ENCODE data around the gene DLST. TPM values are rescaled to one million over a fixed set of nuclear protein-coding genes. Genes with fewer than 3 reads are reported as not detected.
A peak's percentile ranks its signal among the peaks of the same experiment; 100 is the strongest.

DLST gene
- total and polyA plus RNA-seq, 11 donors, result 75.7 to 251 (median 190) TPM

GRCh38 chr14:74860899-74861733, 20.6 kb upstream of the DLST start:
- Histone ChIP-seq H3K27ac (no peak overlapping the region), H3K27me3 (no peaks in the 10 kb centered on the region), H3K9me3 (no peaks in the 10 kb centered on the region), H3K4me1 (peaks cover 0 to 20% (median 5%) of the 10 kb centered on the region in 12 donors), H3K4me3 (no peak overlapping the region), H3K36me3 (no peaks in the 10 kb centered on the region)
- WGBS, 4 donors, result 21 to 26% (median 23%) methylated on average over 7 of the region's 7 CpGs
- peak; percentile 32 to 85 (median 83) for ATAC-seq
- intact Hi-C loops (cut with DNase I), result loop anchor here (1.0 to 10.0 kb wide), 8 partner anchors 44 to 444 kb away; no protein-coding TSS in a partner anchor
- peak; percentile 80 to 98 (median 90) for TF ChIP-seq CTCF (IDR thresholded peaks at IDR 0.05)
- TF ChIP-seq POLR2A (IDR thresholded peaks at IDR 0.05), result no peak
- DNase-seq, result peak; percentile 85 to 93 (median 91)

GRCh38 chr14:74861734-74862090, 20.0 kb upstream of the DLST start:
- no peak for DNase-seq
- intact Hi-C loops (cut with DNase I), result loop anchor here (1.0 to 10.0 kb wide), 8 partner anchors 43 to 443 kb away; no protein-coding TSS in a partner anchor

GRCh38 chr14:74863274-74863673, 18.4 kb upstream of the DLST start:
- intact Hi-C loops (cut with DNase I), result loop anchor here in 6 of 10 donors (5.0 to 10.0 kb wide), 3 partner anchors 44 to 442 kb away; no protein-coding TSS in a partner anchor
- H3K36me3 ChIP-seq, result no peaks in the 10 kb centered on the region
- no peaks in the 10 kb centered on the region for H3K27me3 ChIP-seq
- TF ChIP-seq POLR2A (IDR thresholded peaks at IDR 0.05), result no peak
- TF ChIP-seq CTCF (IDR thresholded peaks at IDR 0.05), result no peak
- no peak overlapping the region for H3K4me3 ChIP-seq
- WGBS, 4 donors, result 73 to 88% (median 81%) methylated on average over 9 of the region's 9 CpGs
- ATAC-seq (peak in 2 of 4 donors; percentile 33 to 46), DNase-seq (peak in 2 of 5 donors; percentile 19 to 32)
- H3K27ac ChIP-seq, result no peak overlapping the region
- peaks cover 0 to 31% (median 9%) of the 10 kb centered on the region in 12 donors for H3K4me1 ChIP-seq
- no peaks in the 10 kb centered on the region for H3K9me3 ChIP-seq

More at GRCh38 chr14:74861734-74862090, 20.0 kb upstream of the DLST start:
- Histone ChIP-seq H3K4me3 (no peak overlapping the region), H3K36me3 (no peaks in the 10 kb centered on the region), H3K9me3 (no peaks in the 10 kb centered on the region), H3K27ac (no peak overlapping the region), H3K27me3 (no peaks in the 10 kb centered on the region), H3K4me1 (peaks cover 0 to 20% (median 5%) of the 10 kb centered on the region in 12 donors)
- 79 to 80% (median 79%) methylated on average over 3 of the region's 3 CpGs for WGBS, 4 donors
- ATAC-seq, result no peak
- TF ChIP-seq CTCF (IDR thresholded peaks at IDR 0.05) (no peak), POLR2A (IDR thresholded peaks at IDR 0.05) (no peak)

DNA sequence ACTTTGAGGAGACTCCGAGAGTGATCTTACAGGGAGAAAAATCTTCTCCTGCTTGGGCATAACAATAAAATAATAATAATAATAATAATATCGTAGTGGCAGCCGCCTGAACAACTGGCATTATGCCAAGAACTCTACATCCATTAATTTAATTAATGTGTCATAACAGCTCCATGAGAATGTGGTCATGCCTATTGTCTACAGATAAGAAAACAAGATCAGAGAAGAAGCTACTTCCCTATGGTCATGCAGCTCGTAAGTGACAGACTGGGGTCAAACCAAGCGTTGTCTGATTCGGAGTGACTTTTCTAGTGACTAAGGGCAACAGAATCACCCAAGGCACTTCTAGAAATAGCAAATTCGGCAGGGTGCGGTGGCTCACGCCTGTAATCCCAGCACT, 17.5 kb upstream of the DLST start:
- Histone ChIP-seq H3K4me3 (no peak overlapping the region), H3K27ac (no peak overlapping the region), H3K4me1 (peaks cover 0 to 31% (median 9%) of the 10 kb centered on the region in 12 donors), H3K9me3 (no peaks in the 10 kb centered on the region), H3K27me3 (no peaks in the 10 kb centered on the region), H3K36me3 (no peaks in the 10 kb centered on the region)
- TF ChIP-seq POLR2A (IDR thresholded peaks at IDR 0.05), result no peak
- no peak for TF ChIP-seq CTCF (IDR thresholded peaks at IDR 0.05)
- ATAC-seq (no peak), DNase-seq (no peak)
- 86 to 91% (median 89%) methylated on average over 9 of the region's 9 CpGs for WGBS, 4 donors
- intact Hi-C loops (cut with DNase I), result loop anchor here in 6 of 10 donors (5.0 to 10.0 kb wide), 3 partner anchors 43 to 441 kb away; no protein-coding TSS in a partner anchor
